NB4 (cell line): ENCODE data around the gene RASIP1.

ENCODE experiments used
- DNase-seq: peaks from one replicate; pipeline ENCODE4 v3.0.0; 2010; ENCODE audit warnings: low read depth
- H3K4me3 ChIP-seq: one replicate; pipeline ENCODE4 v1.5.1; 2011; ENCODE audit warnings: mild to moderate bottlenecking, low read depth, low read length, moderate library complexity
- CTCF ChIP-seq: IDR thresholded peaks from one replicate; pipeline ENCODE4 v1.5.1; 2012; ENCODE audit warnings: low read depth, low read length
- MAX ChIP-seq: IDR thresholded peaks from 2 replicates; pipeline ENCODE4 v1.6.1; 2011; ENCODE audit warnings: low read depth, low read length
- MYC ChIP-seq: IDR thresholded peaks from 2 replicates; pipeline ENCODE4 v1.6.1; 2011; ENCODE audit warnings: low read depth, low read length
- POLR2A ChIP-seq: IDR thresholded peaks from 2 replicates; pipeline ENCODE4 v1.6.1; 2011; ENCODE audit warnings: mild to moderate bottlenecking; ENCODE audit not compliant: insufficient read length; ENCODE audit errors: extremely low read depth

RASIP1 gene

GRCh38 chr19:48760504-48761205 is 20.2 kb upstream of the RASIP1 start:
- peak; percentile 37 for TF ChIP-seq POLR2A
- TF ChIP-seq MAX = no peak
- no peak overlapping the region for H3K4me3 ChIP-seq
- DNase-seq = peak; percentile 66

DNA sequence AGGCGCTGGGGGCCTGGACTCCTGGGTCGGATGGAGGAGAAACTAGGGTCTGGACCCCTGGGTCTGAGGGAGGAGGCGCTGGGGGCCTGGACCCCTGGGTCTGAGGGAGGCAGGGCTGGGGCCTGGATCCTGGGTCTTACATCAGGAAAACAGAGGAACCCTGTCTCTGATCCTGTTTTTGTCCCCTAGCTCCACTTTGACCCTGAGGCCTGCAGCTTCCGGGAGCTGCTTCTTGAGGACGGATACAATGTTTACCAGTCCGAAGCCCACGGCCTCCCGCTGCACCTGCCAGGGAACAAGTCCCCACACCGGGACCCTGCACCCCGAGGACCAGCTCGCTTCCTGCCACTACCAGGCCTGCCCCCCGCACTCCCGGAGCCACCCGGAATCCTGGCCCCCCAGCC is 17.3 kb upstream of the RASIP1 start:
- H3K4me3 ChIP-seq = no peak overlapping the region
- TF ChIP-seq MAX (no peak), CTCF (no peak), MYC (no peak), POLR2A (no peak)
- no peak for DNase-seq

GRCh38 chr19:48757089-48757675 is 16.8 kb upstream of the RASIP1 start:
- no peak for TF ChIP-seq CTCF
- TF ChIP-seq MAX = no peak
- TF ChIP-seq MYC = no peak
- TF ChIP-seq POLR2A = no peak
- H3K4me3 ChIP-seq = no peak overlapping the region
- DNase-seq = no peak

DNA sequence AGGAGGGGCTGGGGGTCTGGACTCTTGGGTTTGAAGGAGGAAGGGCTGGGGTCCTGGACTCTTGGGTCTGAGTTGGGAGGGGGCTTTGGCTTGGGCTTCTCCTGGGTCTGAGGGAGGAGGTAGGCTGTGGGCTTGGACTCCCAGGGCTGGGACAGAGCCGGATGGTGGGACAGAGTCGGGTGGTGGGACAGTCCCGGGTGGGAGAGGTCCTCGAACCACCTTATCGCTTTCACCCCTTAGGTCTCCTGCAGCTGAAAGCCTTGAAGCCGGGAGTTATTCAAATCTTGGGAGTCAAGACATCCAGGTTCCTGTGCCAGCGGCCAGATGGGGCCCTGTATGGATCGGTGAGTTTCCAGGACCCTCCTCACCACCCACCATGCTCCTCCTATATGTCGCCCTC is 16.3 kb upstream of the RASIP1 start:
- TF ChIP-seq POLR2A (no peak), MYC (no peak), CTCF (no peak), MAX (no peak)
- DNase-seq = no peak
- no peak overlapping the region for H3K4me3 ChIP-seq

GRCh38 chr19:48756212-48756611 is 15.8 kb upstream of the RASIP1 start:
- TF ChIP-seq MYC = no peak
- TF ChIP-seq MAX = no peak
- TF ChIP-seq CTCF = no peak
- TF ChIP-seq POLR2A = no peak
- no peak for DNase-seq
- H3K4me3 ChIP-seq = no peak overlapping the region

GRCh38 chr19:48755787-48756186 is 15.4 kb upstream of the RASIP1 start:
- TF ChIP-seq MAX (no peak), CTCF (no peak), POLR2A (no peak), MYC (no peak)
- DNase-seq = no peak
- H3K4me3 ChIP-seq = no peak overlapping the region
